G401.6 (cell line): ENCODE measurements around the gene VTI1A.
"Not testable (repeated sequence)": the region's sequence is repeated elsewhere in the genome, so short reads cannot be mapped to it uniquely, and the experiment has no call there.

ENCODE experiments used
- FAIRE-seq: peaks from 2 replicates; lab custom pipeline; 2012; peaks lifted over from hg19 to GRCh38; lab: Jason Lieb, UNC

Gene VTI1A

GRCh38 chr10:112507046-112507445 is 60.0 kb downstream of the VTI1A start:
- no peak for FAIRE-seq

DNA sequence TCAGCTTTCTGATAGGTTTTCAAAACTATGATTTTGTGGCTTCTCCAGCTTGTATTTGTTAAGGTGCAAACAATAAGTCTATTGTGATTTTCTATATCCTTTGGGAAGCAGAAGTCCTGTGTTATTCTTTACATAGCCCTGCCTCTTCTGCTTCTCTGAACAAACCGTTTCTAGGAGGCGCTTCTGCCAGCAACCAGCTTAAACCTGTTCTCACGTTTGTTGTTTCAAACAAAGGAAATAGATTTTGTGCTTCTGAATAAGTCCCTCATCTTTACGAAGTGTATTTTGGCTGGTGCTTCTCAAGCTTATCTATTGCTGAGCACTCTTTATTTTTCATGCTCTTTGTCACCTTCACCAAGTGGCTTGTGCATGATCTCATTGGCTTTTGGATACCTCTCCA is 61.0 kb downstream of the VTI1A start:
- FAIRE-seq: no peak

GRCh38 chr10:112509558-112510291 is 62.7 kb downstream of the VTI1A start:
- no peak for FAIRE-seq

- FAIRE-seq: no peak
These were observed 63.4 kb downstream of the VTI1A start for GRCh38 chr10:112510384-112510783.

DNA sequence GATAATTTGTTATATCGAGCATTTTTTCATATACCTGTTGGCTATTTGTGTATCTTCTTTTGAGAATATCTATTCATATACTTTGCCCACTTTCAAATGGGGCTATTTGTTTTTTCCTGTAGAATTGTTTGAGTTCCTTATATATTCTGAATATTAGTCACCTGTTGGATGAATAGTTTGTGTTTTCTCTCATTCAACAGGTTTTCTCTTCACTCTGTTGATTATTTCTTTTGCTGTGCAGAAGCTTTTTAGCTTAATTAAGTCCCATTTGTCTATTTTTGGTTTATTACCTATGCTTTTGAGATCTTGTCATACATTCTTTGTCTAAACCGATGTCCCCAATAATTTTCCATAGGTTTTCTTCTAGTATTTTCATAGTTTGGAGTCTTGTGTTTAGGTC is 65.3 kb downstream of the VTI1A start:
- FAIRE-seq: no peak

DNA sequence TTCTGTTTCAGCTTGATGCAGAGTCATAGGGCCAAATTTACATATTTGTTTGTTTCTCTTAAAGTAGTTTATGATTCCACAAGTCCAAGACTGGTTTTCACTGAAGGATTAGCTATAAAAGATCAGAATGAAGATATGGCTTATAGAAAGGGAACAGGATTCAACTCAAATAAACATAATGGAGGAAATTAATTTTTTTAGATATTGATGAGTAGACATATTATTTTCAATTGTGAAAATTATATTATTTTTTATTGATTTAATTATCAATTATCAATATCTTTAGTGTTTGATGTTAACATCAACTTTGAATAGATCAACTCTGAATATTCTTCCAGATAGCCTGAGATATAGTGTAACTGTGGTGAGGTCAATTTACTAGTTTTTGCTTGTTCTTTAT is 68.1 kb downstream of the VTI1A start:
- peak; percentile 34 for FAIRE-seq

DNA sequence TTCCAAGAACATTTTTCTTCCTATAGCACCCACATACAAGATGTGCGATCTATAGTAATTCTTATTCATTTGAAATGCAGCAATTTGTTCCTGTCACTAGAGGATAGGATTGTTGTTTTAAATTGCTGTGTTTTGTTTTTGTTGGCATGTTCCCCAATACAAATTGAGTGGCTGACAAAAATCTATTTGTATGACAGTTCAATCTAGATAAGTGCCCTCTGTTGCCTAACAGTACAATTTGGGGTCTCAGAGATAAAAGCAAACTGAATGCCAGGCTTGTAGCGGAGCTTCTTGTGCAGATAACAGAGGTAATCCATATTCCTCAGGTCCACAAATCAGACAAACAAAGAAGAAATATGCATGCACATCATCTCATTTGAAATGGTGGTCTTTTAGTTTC is 68.8 kb downstream of the VTI1A start:
- FAIRE-seq: no peak

- no peak for FAIRE-seq
These were observed 70.4 kb downstream of the VTI1A start for GRCh38 chr10:112517451-112517862.

- FAIRE-seq: no peak
These were observed 72.2 kb downstream of the VTI1A start for GRCh38 chr10:112519133-112519761.

DNA sequence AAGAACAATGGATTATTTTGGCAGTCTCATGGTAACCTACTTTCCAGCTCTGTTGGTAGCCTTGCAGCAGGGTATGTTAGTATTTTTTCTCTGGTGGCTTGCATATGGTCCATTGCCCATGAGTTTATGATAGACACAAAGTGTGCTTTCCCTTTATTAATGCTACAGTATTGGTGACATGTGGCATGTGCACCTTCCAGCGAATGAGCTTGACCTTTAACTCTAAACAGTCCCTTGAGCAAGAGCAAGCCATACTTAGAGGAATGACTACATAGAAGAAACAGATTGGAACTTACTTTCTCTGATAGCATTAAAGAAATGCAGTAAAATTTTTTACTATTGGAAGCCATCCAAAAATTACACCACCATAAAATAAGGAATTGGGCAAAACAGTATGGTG is 73.9 kb downstream of the VTI1A start:
- no peak for FAIRE-seq

GRCh38 chr10:112524641-112525040 is 77.6 kb downstream of the VTI1A start:
- FAIRE-seq: no peak

GRCh38 chr10:112525200-112525599 is 78.2 kb downstream of the VTI1A start:
- FAIRE-seq: no peak

DNA sequence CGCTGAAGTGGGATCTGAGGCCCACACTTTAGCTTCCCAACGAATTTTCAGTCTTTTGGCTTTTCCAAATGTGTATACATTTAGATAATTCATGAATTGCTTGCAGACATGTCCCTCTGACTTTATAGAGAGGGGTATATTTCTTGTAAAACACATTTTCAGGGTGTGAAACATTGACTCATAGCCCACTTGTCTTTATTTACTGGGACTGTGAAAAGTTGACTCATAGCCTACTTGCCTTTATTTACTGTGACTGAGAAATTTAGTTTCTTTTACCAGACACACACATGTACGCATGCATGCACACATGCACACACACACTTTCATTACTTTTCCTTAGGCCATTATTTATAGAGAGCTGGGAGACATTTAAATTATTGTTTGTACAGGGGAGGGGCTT is 79.1 kb downstream of the VTI1A start:
- FAIRE-seq: no peak

- FAIRE-seq: no peak
These were observed 79.9 kb downstream of the VTI1A start for GRCh38 chr10:112526906-112527305.

GRCh38 chr10:112528235-112528634 is 81.2 kb downstream of the VTI1A start:
- FAIRE-seq: no peak

DNA sequence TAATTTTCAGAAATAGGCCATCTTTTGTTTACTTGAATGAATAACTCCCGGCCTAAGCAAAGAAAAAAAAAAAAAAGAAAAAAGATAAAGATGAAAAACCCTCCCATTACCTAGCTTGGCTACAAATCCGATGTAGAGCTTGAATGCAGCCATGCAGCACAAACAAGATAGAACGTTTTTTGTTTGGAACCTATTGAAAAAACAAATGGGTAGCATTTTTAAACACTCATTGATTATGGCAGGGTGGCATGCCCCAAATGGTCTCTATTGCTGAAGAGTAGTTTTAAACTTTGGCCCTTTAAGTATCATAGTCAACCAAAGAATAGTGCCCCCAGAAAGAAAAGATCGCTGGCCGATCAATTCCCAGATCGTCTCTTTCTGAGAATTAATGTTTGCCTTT is 84.4 kb downstream of the VTI1A start:
- no peak for FAIRE-seq

GRCh38 chr10:112532189-112532588 is 85.2 kb downstream of the VTI1A start:
- no peak for FAIRE-seq

- FAIRE-seq: no peak
These were observed 85.9 kb downstream of the VTI1A start for GRCh38 chr10:112532956-112533355.

DNA sequence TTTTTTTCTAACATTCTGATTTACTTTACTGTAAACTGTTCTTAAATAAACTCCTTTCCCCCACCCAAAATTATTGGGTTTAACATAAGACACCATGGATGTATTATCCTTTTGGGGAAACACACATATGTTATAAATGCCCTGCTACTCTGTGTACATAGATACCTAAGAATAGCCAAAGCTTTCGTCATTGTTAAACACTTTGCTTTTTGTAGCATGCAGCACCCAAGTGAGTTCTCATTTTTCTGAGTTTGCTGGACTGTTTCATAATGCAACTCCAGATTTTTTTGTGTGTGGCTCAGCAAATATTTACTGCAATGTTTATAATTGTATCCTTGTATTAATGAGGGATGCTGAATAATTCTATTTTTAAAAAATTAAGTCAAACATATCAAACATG is 86.9 kb downstream of the VTI1A start:
- no peak for FAIRE-seq

DNA sequence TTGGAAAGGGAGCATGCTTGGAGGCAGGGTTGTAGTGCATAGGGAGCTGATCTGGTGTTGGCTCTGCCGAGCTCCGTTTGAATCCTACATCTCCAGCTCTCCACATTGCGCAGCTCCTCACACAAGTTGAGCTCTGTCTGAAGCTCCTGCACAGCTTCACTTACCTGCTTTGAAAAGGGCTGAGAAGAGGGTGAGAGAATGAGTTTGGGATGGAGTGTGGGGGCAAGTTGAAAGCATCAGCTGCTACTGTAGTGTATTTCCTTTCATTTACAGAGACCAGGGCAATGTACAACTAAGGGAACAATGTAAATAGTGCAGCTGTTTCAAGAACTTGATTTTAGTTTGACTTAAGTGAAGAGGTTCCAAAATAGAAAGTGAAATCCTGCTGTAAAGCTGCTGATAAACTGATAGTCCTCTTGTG is 88.5 kb downstream of the VTI1A start:
- FAIRE-seq: no peak

DNA sequence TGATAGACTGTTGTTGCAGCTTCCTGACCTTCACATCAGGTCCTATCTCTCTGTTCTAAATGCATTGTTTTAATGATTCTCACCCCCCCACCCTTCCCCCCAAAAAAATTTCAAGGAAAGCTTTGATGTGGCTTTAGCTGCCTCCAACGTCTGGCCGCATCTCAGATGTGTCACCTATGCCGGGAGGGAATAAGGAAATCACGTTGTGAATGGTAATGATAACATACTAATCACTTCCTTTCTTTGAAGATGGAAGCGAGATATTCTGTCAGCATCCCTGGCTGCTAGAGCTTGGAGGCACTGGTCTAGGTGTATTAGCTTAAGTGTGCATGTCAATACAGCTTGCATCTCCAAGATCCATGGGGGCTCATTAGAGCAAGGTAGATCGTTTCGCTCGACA is 89.6 kb downstream of the VTI1A start:
- FAIRE-seq: no peak

- no peak for FAIRE-seq
These were observed 91.2 kb downstream of the VTI1A start for GRCh38 chr10:112538168-112538567.

DNA sequence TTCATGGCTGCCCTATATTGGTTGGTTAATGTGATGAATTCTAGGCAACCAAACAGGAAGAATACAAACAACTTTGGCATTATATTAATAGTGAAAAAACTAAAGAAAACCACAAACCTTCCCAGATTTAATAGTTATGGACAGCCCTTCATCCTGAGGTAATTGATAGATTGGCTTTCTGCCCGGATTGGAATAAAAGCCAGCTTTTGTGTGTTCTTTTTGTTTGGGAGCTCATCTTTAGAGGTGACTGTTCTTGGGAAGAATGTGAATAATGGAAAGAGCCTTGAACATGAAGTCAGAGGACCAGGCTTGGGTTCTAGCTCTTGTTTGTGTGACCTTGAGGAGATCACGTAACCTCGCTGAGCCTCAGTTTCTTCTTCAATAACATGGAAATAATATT is 92.3 kb downstream of the VTI1A start:
- no peak for FAIRE-seq

GRCh38 chr10:112542823-112543222 is 95.8 kb downstream of the VTI1A start:
- FAIRE-seq: not testable (repeated sequence)
